ENCODE measurements around the gene ZBTB14.

GRCh38 chr18:5303636-5304035, 8.1 kb upstream of the ZBTB14 start:
- TF ChIP-seq CTCF (IDR thresholded peaks at IDR 0.05 in 4 of 5, conservative IDR thresholded peaks at IDR 0.05 in 1 of 5) (no peak), POLR2A (IDR thresholded peaks at IDR 0.05) (no peak)
